ENCODE results near the gene USP48.
"Not testable (repeated sequence)": the region's sequence is repeated elsewhere in the genome, so short reads cannot be mapped to it uniquely, and the experiment has no call there.

USP48 gene, protein sequence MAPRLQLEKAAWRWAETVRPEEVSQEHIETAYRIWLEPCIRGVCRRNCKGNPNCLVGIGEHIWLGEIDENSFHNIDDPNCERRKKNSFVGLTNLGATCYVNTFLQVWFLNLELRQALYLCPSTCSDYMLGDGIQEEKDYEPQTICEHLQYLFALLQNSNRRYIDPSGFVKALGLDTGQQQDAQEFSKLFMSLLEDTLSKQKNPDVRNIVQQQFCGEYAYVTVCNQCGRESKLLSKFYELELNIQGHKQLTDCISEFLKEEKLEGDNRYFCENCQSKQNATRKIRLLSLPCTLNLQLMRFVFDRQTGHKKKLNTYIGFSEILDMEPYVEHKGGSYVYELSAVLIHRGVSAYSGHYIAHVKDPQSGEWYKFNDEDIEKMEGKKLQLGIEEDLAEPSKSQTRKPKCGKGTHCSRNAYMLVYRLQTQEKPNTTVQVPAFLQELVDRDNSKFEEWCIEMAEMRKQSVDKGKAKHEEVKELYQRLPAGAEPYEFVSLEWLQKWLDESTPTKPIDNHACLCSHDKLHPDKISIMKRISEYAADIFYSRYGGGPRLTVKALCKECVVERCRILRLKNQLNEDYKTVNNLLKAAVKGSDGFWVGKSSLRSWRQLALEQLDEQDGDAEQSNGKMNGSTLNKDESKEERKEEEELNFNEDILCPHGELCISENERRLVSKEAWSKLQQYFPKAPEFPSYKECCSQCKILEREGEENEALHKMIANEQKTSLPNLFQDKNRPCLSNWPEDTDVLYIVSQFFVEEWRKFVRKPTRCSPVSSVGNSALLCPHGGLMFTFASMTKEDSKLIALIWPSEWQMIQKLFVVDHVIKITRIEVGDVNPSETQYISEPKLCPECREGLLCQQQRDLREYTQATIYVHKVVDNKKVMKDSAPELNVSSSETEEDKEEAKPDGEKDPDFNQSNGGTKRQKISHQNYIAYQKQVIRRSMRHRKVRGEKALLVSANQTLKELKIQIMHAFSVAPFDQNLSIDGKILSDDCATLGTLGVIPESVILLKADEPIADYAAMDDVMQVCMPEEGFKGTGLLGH

DNA sequence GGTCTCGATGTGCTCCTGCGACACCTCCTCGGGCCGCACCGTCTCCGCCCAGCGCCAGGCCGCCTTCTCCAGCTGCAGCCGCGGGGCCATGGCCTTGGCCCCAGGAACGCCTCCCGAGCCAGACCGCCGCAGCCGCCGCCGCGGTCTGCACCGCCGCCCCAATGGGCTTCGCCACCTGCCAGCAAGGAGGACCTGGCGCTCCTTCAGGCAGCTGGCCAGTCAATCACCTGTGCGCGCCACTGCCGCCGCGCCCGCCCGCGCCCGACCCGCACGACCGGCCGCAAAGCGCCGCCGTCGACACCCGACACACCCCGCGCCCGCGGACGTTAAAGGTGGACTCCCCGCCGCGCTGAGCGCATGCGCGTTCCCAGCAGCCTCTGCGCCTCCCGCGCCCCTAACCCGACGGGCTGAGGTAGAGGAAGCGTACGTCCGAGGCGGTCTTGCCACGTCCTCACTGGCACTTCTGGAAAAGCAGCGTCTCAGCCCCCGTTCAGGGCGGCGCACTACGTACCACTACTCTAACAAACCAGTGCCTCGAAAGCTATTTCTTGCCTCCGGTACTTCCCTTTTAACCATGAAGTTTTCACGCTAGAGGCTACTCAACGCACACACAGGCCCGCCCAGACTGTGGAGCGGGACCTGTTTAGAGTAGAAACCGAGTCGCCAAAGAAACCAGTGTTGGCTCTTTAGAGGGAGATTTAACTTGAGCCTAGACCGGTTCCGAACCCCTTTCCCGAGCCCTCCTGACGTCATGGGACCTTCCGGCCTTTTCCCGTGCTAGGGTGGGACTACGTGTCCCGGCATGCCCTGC is at the start of gene USP48:
Gene USP48 (minus strand): TSS at position 282 of the 811 bp plus-strand sequence. CDS start 192 bp downstream, at position 90.
- DNase-seq (ENCODE audit: low read depth): peak; percentile 94

DNA sequence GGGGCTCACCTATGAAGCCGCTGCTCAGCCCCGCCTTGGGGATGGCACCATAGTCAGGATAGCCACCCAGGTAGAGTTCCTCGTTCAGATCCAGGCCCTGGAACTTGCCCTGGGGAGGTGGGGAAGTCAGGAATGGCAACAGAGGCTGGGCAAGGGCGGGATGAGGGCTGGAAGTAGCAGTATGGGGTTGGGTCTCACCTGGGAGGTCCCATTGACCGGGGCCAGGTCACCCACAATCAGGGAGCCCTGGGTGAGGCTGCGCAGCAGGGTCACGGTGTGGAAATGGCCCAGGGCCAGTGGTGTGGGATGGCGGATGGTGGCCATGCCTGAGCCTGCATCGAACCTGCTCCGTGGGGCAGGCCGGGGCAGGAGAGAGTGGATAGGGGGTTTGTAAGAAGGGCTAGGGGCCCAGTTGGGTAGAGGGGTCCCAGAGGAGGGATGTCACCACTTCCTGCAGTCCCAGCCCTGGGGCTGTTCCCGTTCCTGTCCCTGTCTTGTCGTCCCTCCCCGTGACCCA is 48.6 kb upstream of the USP48 start:
- DNase-seq (ENCODE audit: low read depth): no peak

DNA sequence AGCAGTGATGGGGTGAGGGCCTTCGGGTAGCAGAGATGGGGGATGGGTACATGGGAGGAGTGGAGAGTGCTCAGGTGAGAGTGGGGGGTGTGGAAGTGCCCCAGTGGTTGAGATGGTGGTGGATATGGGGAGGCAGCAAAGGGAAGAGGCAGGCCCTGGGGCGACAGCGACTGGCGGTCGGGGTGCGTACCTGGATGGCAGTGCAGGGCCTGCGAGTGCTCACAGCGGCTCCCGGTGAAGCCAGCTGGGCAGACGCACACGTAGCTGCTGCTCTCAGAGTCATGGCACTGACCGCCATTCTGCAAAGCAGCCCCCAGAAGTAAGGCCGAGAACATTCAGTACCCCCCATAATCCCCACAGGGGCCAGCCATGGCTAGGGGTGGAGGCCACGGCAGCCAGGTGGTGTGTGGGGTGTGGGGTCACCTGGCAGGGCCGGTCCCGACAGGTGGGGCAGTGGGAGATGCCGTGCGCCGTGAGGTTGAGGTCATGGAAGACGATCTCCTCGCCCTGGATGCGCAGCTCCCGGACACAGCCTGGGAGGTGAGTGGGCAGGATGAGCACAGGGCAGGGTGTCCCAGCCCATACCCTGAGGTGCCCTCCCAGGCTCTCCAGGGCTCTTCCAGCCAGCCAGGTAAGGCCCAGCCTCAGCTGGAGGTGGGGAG is 48.0 kb upstream of the USP48 start:
- DNase-seq (ENCODE audit: low read depth): no peak

DNA sequence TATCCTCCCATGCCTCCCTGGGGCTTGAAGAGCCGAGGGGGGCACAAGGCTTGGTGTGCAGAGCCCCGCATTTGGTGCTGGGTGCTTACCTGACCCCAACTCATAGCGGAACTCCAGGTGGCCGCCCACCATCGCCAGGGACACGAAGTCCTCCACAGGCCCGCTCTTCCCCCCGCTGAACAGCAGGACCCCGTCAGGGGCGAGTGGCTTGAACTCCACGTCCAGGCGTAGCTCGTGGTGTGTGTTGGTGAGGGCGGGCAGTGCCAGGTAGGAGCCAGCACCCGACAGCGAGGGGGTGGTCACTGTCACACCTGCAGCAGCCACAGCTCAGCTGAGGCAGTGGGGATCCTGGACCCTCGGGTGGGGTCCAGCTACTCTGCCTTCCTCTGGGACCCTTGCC is 46.3 kb upstream of the USP48 start:
- no peak for DNase-seq (ENCODE audit: low read depth)

DNA sequence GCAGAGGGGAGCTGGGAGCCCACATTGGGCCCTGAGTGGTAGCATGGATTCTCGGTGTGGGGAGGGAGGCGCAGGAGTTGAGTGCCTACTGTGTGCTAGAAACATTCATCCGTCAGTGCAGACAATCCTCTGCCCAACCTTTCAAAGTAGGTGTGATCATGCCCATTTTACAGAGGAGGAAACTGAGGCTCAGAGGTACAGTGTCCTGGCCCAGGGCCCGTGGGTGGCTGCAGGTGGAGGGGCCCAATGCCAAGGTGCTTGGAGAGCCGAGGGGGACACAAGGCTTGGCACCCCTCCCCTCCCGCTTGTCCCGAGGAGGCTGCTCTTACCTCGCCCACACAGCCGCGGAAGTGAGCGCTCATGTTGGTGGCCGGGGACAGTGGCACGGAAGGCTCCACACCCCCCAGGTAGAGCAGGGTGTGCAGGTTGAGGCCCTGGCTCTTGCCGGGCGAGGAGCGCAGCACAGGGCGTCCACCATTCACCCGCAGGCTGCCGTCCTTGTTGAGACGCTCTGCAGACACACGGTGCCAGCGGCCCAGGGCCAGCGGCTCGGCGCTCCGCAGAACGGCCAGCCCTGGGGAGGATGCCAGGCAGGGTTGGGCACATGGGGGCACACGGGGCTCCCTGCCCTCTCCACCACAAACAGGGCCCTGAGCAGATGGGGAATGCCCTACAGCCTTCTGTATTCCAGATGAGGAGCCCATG is 45.7 kb upstream of the USP48 start:
- DNase-seq (ENCODE audit: low read depth): no peak

DNA sequence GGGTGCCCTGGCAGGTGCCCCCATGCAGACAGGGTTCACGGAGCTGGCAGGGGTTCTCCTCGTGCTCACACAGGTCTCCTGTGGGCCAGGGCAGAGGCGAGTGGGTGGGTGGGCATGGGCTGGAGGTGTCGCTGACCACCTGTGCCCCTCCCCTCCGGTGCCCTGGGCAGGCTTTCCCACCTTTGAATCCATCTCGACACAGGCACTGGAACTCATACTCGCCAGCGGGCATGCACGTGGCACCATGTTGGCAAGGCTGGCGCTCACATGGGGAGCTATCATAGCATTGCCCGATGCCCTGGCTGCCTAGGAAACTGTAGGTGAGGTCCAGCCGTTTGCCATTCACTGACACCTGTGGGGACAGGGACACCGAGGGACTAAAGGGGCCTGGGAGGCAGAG is 45.1 kb upstream of the USP48 start:
- no peak for DNase-seq (ENCODE audit: low read depth)

DNA sequence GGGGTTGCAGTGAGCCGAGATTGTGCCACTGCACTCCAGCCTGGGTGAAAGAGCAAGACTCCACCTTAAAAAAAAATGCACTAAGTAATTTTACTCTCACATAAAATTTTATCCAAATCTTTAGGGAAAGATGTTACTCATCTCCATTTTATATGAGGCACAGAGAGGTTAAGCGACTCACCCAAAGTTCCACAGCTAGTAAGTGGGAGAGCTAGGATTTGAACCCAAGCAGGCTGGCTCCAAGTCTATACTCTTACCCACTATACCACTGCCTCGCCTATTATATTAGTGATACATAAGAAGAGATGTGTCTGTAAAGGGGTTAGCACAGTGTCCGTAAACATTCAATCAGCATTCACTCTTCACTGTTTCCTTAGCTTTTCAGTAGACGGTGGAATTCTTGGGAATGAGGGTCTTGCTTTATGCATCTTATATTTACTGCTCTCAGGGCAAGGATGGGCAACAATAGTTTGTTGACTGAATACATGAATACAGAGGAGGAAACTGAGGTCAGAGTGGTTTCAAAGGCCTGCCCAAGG is 44.3 kb upstream of the USP48 start:
- DNase-seq (ENCODE audit: low read depth): no peak

DNA sequence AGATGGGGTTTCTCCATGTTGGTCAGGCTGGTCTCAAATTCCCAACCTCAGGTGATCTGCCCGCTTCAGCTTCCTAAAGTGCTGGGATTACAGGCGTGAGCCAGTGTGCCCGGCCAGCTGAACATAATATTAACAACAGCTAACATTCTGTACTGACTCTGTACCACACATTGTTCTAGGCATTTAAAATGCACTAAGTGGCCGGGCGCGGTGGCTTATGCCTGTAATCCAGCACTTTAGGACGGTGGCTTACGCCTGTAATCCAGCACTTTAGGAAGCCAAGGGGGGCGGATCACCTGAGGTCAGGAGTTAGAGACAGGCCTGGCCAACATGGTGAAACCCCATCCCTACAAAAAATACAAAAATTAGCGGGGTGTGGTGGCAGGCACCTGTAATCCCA is 43.7 kb upstream of the USP48 start:
- not testable (repeated sequence) for DNase-seq (ENCODE audit: low read depth)

DNA sequence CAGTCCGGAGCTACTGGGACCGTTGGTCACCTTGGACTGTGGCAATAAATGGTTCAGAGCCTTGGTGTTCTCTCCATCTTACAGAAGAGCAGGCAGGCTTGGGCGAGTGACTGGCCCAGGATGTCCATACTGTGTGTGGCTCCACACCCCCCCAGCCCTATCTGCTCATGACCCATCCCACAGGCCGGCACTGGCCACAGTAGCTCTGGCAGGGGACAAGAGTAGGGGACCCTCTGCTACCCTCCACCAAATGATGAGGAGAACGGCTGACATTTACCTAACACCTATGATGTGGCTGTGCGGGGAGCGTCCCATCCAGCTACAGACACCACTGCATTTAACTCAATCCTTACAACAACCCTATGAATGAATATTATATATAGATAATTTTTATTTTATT is 42.4 kb upstream of the USP48 start:
- DNase-seq (ENCODE audit: low read depth): no peak

DNA sequence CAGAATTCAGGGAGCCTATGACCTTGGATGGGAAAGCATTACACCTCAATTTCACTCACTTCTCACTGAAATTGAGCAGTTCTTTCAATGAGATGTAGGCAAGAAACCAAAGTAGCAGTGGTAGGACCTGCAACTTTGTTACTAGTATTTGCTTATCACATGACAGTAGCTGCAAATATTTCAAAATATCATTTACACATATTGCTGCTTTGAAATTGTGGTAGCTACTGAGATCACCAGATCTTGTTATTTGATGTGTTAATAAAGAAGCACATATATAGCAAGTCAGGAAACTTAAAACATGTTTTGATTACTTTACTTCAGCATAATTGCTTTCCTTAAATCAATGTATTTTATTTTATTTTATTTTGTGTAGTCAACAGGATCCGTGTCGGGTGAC is 42.0 kb upstream of the USP48 start:
- no peak for DNase-seq (ENCODE audit: low read depth)

DNA sequence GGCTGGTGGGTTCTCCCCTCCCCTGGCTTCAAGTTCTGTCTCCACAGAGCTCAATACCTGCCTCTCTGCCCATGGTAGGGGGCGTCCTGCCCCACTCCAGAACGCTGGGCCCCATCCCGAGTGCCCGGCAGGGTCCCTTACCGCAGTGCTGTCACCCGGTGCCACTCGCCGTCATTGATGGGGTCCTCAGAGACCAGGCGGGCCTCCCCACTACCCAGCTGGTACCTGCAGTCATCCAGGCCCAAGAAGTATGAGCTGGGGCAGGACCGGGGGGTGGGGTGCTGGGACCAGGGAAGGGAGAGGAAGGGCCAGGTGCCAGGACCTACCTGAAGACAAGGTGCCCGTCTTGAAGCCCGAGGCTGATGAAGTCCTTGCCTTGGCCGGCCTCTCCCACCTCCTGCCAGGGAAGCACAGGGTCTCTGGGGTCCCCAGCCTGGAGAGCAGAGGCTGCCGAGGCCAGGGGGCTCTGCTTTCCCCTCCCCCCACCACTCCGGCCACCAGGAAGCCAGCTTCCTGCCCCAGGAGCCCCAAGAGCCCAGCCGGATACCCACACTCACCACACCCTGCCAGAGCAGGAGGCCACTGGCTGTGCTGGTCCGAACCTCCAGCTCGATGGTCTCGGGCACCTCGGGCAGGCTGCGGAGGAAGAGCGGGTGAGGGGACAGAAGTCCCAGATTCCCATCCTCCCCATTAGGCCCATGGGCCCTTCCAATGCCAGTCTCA is 41.2 kb upstream of the USP48 start:
- DNase-seq (ENCODE audit: low read depth): no peak

DNA sequence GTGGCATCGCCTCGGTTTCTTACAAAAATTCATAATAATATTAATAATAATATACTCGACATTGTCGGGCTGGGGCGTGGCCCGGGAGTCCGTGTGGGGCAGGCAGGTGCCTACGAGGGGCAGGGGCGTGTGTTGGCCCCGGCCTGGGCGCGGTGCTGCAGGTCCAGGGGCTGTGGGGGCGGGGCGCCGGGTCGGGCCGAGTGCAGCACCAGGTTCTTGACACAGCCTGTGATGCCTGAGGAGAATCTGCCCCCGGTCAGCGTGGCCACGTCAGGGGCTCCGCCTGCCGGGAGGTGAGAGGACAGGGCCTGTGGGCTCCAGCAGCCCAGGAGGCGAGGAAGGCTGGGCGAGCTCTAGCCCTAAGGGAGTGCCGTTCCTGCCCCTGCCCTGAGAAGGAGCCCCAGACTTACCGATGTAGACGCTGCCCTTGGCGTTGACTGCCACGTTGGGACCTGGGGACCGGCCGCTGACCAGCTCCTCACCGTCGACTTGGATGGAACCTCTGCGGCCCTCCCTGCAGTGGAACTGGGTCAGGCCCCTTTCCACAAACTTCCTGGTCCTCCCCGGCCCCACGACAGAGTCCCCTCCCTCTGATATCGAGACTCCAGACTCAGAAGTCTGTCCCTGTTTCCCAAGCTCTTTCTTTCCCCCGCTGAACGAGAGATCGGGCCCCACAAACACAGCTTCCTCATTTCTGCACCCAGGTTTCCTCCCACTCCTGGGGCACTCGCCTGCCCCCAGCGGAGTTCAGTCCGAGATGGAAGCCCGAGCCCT is 40.4 kb upstream of the USP48 start:
- DNase-seq (ENCODE audit: low read depth): no peak

DNA sequence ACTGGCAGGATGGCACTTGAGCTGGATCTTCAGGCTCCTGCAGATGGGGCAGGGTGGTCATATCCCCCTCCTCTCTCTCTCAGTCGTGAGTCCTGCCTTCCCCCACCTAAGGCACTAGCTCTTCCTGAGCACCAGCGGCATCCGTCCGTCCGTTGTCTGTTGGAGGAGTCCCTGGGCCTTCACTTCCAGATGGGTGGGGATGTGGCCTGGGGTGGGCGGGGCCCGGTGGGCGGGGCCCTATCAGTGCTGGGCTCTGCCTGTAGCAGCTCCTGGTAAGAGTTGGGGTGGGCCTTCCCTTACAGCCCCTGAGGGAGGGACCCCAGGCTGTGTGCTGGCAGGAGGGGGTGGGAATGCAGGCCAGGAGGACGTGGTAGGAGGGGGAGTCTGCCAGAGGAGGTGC is 39.4 kb upstream of the USP48 start:
- no peak for DNase-seq (ENCODE audit: low read depth)

DNA sequence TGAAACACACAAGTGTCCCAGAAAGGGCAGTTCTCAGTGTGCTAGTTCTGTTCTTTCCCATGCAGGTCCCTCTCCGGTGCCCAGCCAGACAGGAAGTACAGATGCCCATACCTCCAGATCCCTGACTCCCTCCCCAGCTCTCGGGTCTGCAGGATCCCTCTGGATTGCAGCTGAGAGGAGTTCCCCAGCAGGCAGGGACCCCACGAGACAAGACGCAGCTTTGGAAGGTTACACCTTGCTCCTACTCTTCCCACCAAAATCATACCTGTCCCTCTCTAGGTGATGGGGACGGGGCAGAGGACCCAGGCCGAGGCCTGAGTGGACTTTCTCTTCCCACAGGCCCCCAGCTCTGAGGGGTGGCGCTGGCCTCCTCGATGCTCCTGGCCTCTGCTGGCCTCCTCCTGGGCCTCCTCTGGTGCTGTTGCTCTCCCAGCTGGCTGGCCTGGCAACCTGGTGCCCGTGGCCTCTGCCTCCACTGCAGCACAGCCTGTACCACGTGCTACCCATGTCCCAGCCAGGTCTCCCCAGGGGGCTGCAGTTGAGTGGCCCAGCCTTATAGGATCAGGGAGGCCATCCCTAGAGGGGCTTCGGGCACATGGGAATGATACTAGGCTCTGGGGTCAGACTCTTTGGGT is 38.6 kb upstream of the USP48 start:
- DNase-seq (ENCODE audit: low read depth): no peak

DNA sequence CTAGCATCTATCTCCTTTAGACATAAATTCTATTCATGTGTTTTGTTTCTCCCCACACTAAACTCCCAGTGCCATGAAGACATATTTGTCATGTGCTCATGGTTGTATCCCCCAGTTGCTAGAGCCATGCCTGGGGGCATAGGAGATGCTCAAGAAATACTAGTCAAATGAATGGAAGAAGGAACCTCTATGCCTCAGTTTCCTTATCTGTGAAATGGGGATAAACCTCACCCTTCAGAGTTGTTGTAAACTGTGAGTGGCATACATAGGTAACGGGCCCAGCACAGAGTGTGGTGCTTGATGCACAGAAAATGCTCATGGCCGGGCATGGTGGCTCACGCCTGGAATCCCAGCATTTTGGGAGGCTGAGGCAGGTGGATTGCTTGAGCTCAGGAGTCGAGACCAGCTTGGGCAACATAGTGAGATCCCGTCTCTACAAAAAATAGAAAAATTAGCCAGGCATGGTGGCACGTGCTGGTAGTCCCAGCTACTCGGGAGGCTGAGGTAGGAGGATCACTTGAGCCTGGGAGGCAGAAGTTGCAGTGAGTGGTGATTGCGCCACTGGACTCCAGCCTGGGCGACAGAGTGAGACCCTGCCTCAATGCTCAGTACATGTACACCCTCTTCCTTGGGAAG is 37.8 kb upstream of the USP48 start:
- no peak for DNase-seq (ENCODE audit: low read depth)

DNA sequence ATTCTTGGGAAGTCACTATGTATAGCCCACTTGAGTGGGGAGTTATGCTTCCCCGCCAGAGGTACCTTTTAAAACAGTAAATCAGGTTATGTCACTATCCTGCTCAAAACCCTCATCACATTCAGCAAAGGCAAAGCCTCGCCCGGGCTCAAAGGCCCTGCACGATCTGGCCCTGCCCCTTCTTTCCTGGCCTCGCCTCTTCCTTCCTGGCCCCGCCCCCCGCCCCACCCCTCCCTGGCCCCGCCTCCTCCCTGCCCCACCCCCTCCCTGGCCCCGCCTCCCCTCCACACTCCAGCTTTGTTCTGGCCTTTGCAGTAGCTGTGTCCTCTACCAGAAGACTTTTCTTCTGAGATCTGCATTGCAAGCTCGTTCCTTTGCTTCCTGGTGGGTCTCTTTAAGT is 35.7 kb upstream of the USP48 start:
- DNase-seq (ENCODE audit: low read depth): no peak

DNA sequence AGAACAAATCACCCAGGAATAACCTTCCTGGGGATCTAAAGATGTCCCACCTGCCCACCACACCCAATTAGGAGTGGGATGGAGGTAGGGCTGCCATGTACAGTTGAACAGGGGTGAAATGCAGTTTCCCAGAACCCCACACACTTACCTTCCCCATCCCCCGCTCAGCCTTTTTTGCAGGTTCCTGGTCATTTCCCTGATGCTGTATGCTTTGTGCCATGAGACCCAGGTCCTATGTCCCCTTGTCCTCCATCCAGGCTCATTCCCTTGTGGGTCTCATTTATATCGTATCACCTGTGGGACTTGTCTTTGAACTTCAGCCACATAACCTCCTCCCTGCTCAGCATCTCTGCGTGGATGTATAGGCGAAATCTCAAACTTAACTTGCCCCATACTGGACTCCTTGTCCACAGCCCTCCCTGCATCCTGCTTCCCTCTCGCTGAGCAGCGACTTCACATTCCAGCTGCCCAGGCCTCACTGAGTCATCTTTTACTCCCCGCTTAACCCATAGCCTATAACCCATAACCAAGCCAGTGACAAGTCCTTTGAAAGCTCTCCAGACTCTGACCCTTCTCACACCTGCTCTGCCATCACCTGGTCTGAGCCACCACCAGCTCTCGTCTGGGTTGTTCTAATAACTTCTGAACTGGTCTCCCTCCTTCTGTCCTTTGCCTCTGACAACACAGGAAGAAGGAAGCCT is 33.8 kb upstream of the USP48 start:
- peak; percentile 32 for DNase-seq (ENCODE audit: low read depth)
